Heart left ventricle (tissue), 13 donors: ENCODE data around the gene SPIN1.

Experiments used
- POLR2A ChIP-seq, 2 donors: fragments of 450-650 bp; IDR thresholded peaks; one replicate each; pipeline ENCODE4 v1.6.1; 2017; ENCODE audit warnings: antibody characterized with exemption in 2 of 2, mild to moderate bottlenecking in 2 of 2, moderate library complexity in 2 of 2
- TF ChIP-seq, protein P1 (sequence below), 12 donors: fragments of 200-600 bp; sonication (generic) in 4 of 12; IDR thresholded peaks; one replicate each; pipeline versions ENCODE4 v1.5.0 to v1.8.0; 2018 to 2022; ENCODE audit warnings: antibody characterized with exemption in 12 of 12, mild to moderate bottlenecking in 5 of 12
- donor health status: ischemic (EF 13 %, LVEDD 7.1; RV severe dilation, severe dysfunction).
- donor health status: DM: no; HTN: yes; CAD: no.
- donor health status: DM: no; HTN: no; CAD: no.
- donor health status: ischemic (EF 25% LVEDD 6.9; RV normal size, moderate dysfunction).
- donor health status: ischemic (EF 25% LVEDD 5.7; RV mildly dilated, moderate dysfunction).
- donor health status: ischemic (EF 35%, LVEDD 5.7; RV mildly dilated, moderate dysfunction).
- donor health status: nonischemic (EF 11% LVEDD 7.7; RV severe dilation, severe dysfunction).
- donor health status: DM: yes; HTN: yes; CAD: no.
- donor health status: PGD.
- donor health status: ischemic (EF 29% LVEDD 5.4; RV normal size, mild dysfunction).
- donor health status: nonischemic (EF 23%, LVEDD 6.1; RV moderate dilation, normal function).

DNA sequence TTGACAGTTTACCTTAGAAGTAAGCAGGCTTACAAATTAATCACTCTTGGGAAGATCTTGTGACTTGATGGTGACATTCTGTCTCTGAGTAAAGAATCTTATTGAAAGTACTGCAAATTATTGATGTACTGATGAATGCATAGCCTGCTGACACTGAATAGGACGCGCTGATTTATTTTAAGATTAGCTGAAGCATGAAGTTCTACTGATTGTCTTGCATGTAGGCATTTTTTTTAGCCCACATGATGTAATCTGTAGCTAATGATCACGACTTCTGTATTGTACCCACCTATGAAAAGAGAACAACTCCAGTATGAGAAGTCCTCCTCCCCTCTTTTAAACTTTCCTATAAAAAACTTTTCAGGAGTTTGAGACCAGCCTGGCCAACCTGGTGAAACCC, 28.3 kb upstream of the SPIN1 start:
- TF ChIP-seq, protein P1, sequence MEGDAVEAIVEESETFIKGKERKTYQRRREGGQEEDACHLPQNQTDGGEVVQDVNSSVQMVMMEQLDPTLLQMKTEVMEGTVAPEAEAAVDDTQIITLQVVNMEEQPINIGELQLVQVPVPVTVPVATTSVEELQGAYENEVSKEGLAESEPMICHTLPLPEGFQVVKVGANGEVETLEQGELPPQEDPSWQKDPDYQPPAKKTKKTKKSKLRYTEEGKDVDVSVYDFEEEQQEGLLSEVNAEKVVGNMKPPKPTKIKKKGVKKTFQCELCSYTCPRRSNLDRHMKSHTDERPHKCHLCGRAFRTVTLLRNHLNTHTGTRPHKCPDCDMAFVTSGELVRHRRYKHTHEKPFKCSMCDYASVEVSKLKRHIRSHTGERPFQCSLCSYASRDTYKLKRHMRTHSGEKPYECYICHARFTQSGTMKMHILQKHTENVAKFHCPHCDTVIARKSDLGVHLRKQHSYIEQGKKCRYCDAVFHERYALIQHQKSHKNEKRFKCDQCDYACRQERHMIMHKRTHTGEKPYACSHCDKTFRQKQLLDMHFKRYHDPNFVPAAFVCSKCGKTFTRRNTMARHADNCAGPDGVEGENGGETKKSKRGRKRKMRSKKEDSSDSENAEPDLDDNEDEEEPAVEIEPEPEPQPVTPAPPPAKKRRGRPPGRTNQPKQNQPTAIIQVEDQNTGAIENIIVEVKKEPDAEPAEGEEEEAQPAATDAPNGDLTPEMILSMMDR (IDR thresholded peaks at IDR 0.05), result no peak
- no peak for TF ChIP-seq POLR2A (IDR thresholded peaks at IDR 0.05)
